C4-2B (cell line): ENCODE data around the gene KCNJ6.

ENCODE experiments used
- CTCF ChIP-seq: fragments of 450-650 bp; conservative IDR thresholded peaks from 2 replicates; pipeline ENCODE4 v1.5.1; 2017; ENCODE audit warnings: mild to moderate bottlenecking
- ZFX ChIP-seq: fragments of 450-650 bp; IDR thresholded peaks from 2 replicates; pipeline ENCODE4 v1.6.1; 2017

GRCh38 chr21:37667380-37667779, 248.9 kb downstream of the KCNJ6 start:
- TF ChIP-seq CTCF (no peak), ZFX (no peak)
